Neural cell (in vitro differentiated cells): ENCODE results near the gene TMEM244. TPM values are rescaled to one million over a fixed set of nuclear protein-coding genes. Genes with fewer than 3 reads are reported as not detected.

Source experiments
- H2AFZ ChIP-seq: fragments of 200-600, 300-800 bp; sonication (generic), shearing (Covaris generic); 2 replicates; pipeline ENCODE4 v1.6.0; 2014; ENCODE audit warnings: low read depth, mild to moderate bottlenecking, antibody characterized with exemption, low read length, moderate library complexity
- H3F3A ChIP-seq: fragments of 200-600 bp; shearing (Covaris generic); 2 replicates; pipeline ENCODE4 v1.6.1; 2016; ENCODE audit warnings: mild to moderate bottlenecking, moderate library complexity, mixed read lengths, antibody characterized with exemption, low read length; ENCODE audit not compliant: insufficient read depth, poor library complexity, severe bottlenecking
- H3K27ac ChIP-seq: fragments of 200-600, 300-800 bp; sonication (generic), shearing (Covaris generic); 2 replicates; pipeline ENCODE4 v1.5.1; 2014; ENCODE audit warnings: mild to moderate bottlenecking, low read length, moderate library complexity
- H3K27me3 ChIP-seq: fragments of 300-800, 200-600 bp; sonication (generic), shearing (Covaris generic); 2 replicates; pipeline ENCODE4 v1.6.0; 2014; ENCODE audit warnings: mild to moderate bottlenecking, low read depth, low read length, moderate library complexity; ENCODE audit not compliant: insufficient read depth
- H3K36me3 ChIP-seq: fragments of 300-800, 200-600 bp; sonication (generic), shearing (Covaris generic); 2 replicates; pipeline ENCODE4 v1.5.1; 2014; ENCODE audit warnings: mild to moderate bottlenecking, antibody characterized with exemption, low read length, moderate library complexity; ENCODE audit not compliant: insufficient read depth
- H3K4me2 ChIP-seq: fragments of 300-800, 200-600 bp; sonication (generic), shearing (Covaris generic); 2 replicates; pipeline ENCODE4 v1.6.0; 2014; ENCODE audit warnings: mild to moderate bottlenecking, low read length
- H3K4me3 ChIP-seq: fragments of 300-800, 200-600 bp; sonication (generic), shearing (Covaris generic); 2 replicates; pipeline ENCODE4 v1.5.1; 2014; ENCODE audit warnings: mild to moderate bottlenecking, low read length, moderate library complexity
- H3K79me2 ChIP-seq: fragments of 200-600 bp; shearing (Covaris generic); replicated peaks from 2 replicates; pipeline ENCODE4 v1.6.0; 2014; ENCODE audit warnings: mild to moderate bottlenecking, low read length, moderate library complexity; ENCODE audit not compliant: insufficient read depth
- H3K9ac ChIP-seq: fragments of 300-800, 200-600 bp; sonication (generic), shearing (Covaris generic); 2 replicates; pipeline ENCODE4 v1.6.1; 2016; ENCODE audit warnings: mild to moderate bottlenecking, low read length, mixed read lengths
- H3K9me2 ChIP-seq: fragments of 200-600 bp; shearing (Covaris generic); 2 replicates; pipeline ENCODE4 v1.6.1; 2016; ENCODE audit warnings: mild to moderate bottlenecking, low read length, mixed read lengths; ENCODE audit not compliant: insufficient read depth
- H3K9me3 ChIP-seq: fragments of 200-600, 300-800 bp; sonication (generic), shearing (Covaris generic); 2 replicates; pipeline ENCODE4 v1.6.1; 2016; ENCODE audit warnings: mild to moderate bottlenecking, mixed run types, low read length, moderate library complexity, mixed read lengths
- H4K20me1 ChIP-seq: fragments of 200-600 bp; shearing (Covaris generic); 2 replicates; pipeline ENCODE4 v1.6.1; 2016; ENCODE audit warnings: mild to moderate bottlenecking, mixed run types; ENCODE audit not compliant: insufficient read depth
- EP300 ChIP-seq: fragments of 450-650 bp; conservative IDR thresholded peaks from 2 replicates; pipeline ENCODE4 v1.6.1; 2014; ENCODE audit warnings: antibody characterized with exemption, mild to moderate bottlenecking, moderate library complexity; ENCODE audit not compliant: poor library complexity, severe bottlenecking
- EZH2 ChIP-seq: fragments of 200-600, 300-800 bp; shearing (Covaris generic), sonication (generic); IDR thresholded peaks from 2 replicates; pipeline ENCODE4 v1.6.1; 2014; ENCODE audit warnings: antibody characterized with exemption, low read length, borderline replicate concordance, mild to moderate bottlenecking; ENCODE audit not compliant: insufficient read depth, poor library complexity, severe bottlenecking
- MXI1 ChIP-seq: fragments of 450-650 bp; conservative IDR thresholded peaks from 2 replicates; pipeline ENCODE4 v1.6.1; 2014; ENCODE audit warnings: antibody characterized with exemption, mild to moderate bottlenecking; ENCODE audit not compliant: poor library complexity, severe bottlenecking
- POLR2AphosphoS5 ChIP-seq: IDR thresholded peaks from 2 replicates; pipeline ENCODE4 v1.6.1; 2012
- RAD21 ChIP-seq: fragments of 450-650 bp; conservative IDR thresholded peaks from 2 replicates; pipeline ENCODE4 v1.6.1; 2014; ENCODE audit warnings: antibody characterized with exemption, mild to moderate bottlenecking, moderate library complexity
- SMC3 ChIP-seq: fragments of 450-650 bp; conservative IDR thresholded peaks from 2 replicates; pipeline ENCODE4 v1.6.1; 2014; ENCODE audit warnings: antibody characterized with exemption, mild to moderate bottlenecking, moderate library complexity; ENCODE audit not compliant: poor library complexity
- TAF1 ChIP-seq: IDR thresholded peaks from 2 replicates; pipeline ENCODE4 v1.6.1; 2012; ENCODE audit warnings: low read depth
- polyA plus RNA-seq: library from polyadenylated mRNA; depleted of rRNA; stranded (reverse); fragments of >200 nt; gene quantifications from 2 replicates; pipeline ENCODE4 v1.2.3, GENCODE V29; 2014
- TF ChIP-seq, protein P1 (sequence below): IDR thresholded peaks from 2 replicates; pipeline ENCODE4 v1.6.1; 2012; ENCODE audit warnings: borderline replicate concordance
- TF ChIP-seq, protein P2 (sequence below): fragments of 450-650 bp; IDR thresholded peaks from 2 replicates; pipeline ENCODE4 v1.5.1; 2014; ENCODE audit warnings: antibody characterized with exemption, mild to moderate bottlenecking, moderate library complexity; ENCODE audit not compliant: poor library complexity, severe bottlenecking

TMEM244 gene
- polyA plus RNA-seq, 1 donor from 2014 or later: not detected

DNA sequence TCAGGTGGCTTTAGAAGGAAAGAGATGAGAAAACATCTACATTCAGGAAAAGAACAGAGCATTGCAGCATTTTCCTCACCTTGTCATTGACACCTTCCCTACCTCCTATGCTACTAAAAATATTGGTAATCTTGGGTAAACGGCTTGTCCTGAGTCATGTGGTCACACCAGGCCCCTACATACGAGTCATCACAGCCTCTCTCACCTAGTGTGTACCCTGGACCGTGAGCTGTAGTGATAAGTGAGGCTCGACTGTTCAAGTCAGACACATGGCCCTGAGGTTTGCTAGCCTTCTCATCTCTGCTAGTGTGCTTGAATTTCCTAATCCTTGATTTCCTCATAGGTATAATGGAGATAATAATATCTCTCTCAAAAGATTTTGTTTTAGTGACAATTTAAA, 29.6 kb upstream of the TMEM244 start:
- H3K9me3 ChIP-seq: no peaks in the 10 kb centered on the region
- H3K4me2 ChIP-seq: no peak overlapping the region
- no peaks in the 10 kb centered on the region for H3F3A ChIP-seq
- no peaks in the 10 kb centered on the region for H3K9me2 ChIP-seq
- H2AFZ ChIP-seq: no peak overlapping the region
- no peaks in the 10 kb centered on the region for H3K79me2 ChIP-seq
- H3K27ac ChIP-seq: no peak overlapping the region
- H3K36me3 ChIP-seq: no peaks in the 10 kb centered on the region
- TF ChIP-seq EP300: no peak
- TF ChIP-seq RAD21: no peak
- TF ChIP-seq MXI1: no peak
- no peak overlapping the region for H3K9ac ChIP-seq
- no peaks in the 10 kb centered on the region for H4K20me1 ChIP-seq
- no peak overlapping the region for H3K4me3 ChIP-seq
- H3K27me3 ChIP-seq: no peaks in the 10 kb centered on the region

DNA sequence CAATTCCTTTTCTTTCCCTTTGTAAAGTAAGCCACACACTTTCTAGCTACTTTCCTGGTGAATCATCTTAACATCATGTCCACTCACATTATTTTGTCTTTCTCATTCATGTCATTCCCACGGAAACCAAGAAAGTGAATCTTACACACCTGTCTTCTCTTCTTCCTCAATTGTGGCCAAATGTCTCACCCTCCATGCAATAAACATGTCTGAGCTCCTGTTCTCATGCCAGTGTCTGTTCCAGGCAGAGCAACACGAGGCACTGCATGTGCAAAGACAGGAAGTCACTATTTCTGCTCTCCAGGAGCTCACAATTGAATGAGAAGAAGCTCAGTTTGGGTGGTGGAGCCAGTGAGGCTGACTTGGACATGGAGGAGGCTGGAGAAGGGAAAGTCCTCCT, 29.0 kb upstream of the TMEM244 start:
- no peaks in the 10 kb centered on the region for H3K79me2 ChIP-seq
- H3K9me2 ChIP-seq: no peaks in the 10 kb centered on the region
- no peak overlapping the region for H3K27ac ChIP-seq
- H3K9me3 ChIP-seq: no peaks in the 10 kb centered on the region
- no peaks in the 10 kb centered on the region for H3F3A ChIP-seq
- H3K36me3 ChIP-seq: no peaks in the 10 kb centered on the region
- H3K4me3 ChIP-seq: no peak overlapping the region
- no peak for TF ChIP-seq RAD21
- TF ChIP-seq MXI1: no peak
- no peak for TF ChIP-seq POLR2AphosphoS5
- no peak for TF ChIP-seq SMC3
- TF ChIP-seq, protein P1, sequence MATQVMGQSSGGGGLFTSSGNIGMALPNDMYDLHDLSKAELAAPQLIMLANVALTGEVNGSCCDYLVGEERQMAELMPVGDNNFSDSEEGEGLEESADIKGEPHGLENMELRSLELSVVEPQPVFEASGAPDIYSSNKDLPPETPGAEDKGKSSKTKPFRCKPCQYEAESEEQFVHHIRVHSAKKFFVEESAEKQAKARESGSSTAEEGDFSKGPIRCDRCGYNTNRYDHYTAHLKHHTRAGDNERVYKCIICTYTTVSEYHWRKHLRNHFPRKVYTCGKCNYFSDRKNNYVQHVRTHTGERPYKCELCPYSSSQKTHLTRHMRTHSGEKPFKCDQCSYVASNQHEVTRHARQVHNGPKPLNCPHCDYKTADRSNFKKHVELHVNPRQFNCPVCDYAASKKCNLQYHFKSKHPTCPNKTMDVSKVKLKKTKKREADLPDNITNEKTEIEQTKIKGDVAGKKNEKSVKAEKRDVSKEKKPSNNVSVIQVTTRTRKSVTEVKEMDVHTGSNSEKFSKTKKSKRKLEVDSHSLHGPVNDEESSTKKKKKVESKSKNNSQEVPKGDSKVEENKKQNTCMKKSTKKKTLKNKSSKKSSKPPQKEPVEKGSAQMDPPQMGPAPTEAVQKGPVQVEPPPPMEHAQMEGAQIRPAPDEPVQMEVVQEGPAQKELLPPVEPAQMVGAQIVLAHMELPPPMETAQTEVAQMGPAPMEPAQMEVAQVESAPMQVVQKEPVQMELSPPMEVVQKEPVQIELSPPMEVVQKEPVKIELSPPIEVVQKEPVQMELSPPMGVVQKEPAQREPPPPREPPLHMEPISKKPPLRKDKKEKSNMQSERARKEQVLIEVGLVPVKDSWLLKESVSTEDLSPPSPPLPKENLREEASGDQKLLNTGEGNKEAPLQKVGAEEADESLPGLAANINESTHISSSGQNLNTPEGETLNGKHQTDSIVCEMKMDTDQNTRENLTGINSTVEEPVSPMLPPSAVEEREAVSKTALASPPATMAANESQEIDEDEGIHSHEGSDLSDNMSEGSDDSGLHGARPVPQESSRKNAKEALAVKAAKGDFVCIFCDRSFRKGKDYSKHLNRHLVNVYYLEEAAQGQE: no peak
- TF ChIP-seq EP300: no peak
- TF ChIP-seq, protein P2, sequence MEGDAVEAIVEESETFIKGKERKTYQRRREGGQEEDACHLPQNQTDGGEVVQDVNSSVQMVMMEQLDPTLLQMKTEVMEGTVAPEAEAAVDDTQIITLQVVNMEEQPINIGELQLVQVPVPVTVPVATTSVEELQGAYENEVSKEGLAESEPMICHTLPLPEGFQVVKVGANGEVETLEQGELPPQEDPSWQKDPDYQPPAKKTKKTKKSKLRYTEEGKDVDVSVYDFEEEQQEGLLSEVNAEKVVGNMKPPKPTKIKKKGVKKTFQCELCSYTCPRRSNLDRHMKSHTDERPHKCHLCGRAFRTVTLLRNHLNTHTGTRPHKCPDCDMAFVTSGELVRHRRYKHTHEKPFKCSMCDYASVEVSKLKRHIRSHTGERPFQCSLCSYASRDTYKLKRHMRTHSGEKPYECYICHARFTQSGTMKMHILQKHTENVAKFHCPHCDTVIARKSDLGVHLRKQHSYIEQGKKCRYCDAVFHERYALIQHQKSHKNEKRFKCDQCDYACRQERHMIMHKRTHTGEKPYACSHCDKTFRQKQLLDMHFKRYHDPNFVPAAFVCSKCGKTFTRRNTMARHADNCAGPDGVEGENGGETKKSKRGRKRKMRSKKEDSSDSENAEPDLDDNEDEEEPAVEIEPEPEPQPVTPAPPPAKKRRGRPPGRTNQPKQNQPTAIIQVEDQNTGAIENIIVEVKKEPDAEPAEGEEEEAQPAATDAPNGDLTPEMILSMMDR: no peak
- TF ChIP-seq TAF1: no peak
- no peak for TF ChIP-seq EZH2
- no peaks in the 10 kb centered on the region for H4K20me1 ChIP-seq
- H3K4me2 ChIP-seq: no peak overlapping the region
- no peak overlapping the region for H2AFZ ChIP-seq
- H3K9ac ChIP-seq: no peak overlapping the region
- H3K27me3 ChIP-seq: no peaks in the 10 kb centered on the region

DNA sequence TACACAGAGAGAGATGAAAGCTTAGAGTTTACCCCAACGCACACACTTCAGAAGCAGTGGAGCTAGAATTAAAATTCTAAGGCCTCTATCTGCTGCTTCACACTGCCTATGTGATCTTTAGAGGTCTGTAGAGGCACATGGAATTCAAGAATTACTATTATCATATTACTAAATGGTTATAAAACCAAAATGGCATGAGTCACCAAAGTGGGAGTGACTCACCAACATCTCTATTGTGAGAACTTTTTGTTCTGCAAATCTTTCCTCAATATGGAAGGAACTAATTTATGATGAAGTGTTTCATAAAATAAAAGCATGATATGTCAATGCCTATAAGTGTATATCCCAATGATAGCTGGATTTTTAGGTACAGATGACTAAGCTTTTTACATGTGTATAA, 28.5 kb upstream of the TMEM244 start:
- Histone ChIP-seq H2AFZ (no peak overlapping the region), H4K20me1 (no peaks in the 10 kb centered on the region), H3F3A (no peaks in the 10 kb centered on the region), H3K79me2 (no peaks in the 10 kb centered on the region), H3K4me2 (no peak overlapping the region), H3K9ac (no peak overlapping the region), H3K27me3 (no peaks in the 10 kb centered on the region), H3K36me3 (no peaks in the 10 kb centered on the region), H3K9me2 (no peaks in the 10 kb centered on the region), H3K27ac (no peak overlapping the region), H3K9me3 (no peaks in the 10 kb centered on the region), H3K4me3 (no peak overlapping the region)
- TF ChIP-seq POLR2AphosphoS5 (no peak), RAD21 (no peak), TAF1 (no peak), EP300 (no peak), MXI1 (no peak), SMC3 (no peak), EZH2 (no peak)
- TF ChIP-seq, protein P1: no peak
- TF ChIP-seq, protein P2: no peak
